C4-2B (cell line): ENCODE data around the gene ZMYND10.

ENCODE experiments used
- H3K27ac ChIP-seq: fragments of 450-650 bp; 2 replicates; pipeline ENCODE4 v1.5.1; 2017
- CTCF ChIP-seq: fragments of 450-650 bp; conservative IDR thresholded peaks from 2 replicates; pipeline ENCODE4 v1.5.1; 2017; ENCODE audit warnings: mild to moderate bottlenecking
- ZFX ChIP-seq: fragments of 450-650 bp; IDR thresholded peaks from 2 replicates; pipeline ENCODE4 v1.6.1; 2017

Gene ZMYND10

GRCh38 chr3:50352781-50353180 is 7.2 kb upstream of the ZMYND10 start:
- H3K27ac ChIP-seq = no peak overlapping the region
- TF ChIP-seq CTCF = no peak; the same call in 1 of the 2 replicates
- TF ChIP-seq ZFX = no peak

- H3K27ac ChIP-seq = peak overlapping the region; percentile 87
- TF ChIP-seq ZFX = no peak
- no peak for TF ChIP-seq CTCF
These were observed 5.8 kb upstream of the ZMYND10 start for GRCh38 chr3:50351323-50351697.

- TF ChIP-seq CTCF (no peak), ZFX (peak; percentile 62; the same call in 1 of the 2 replicates)
- H3K27ac ChIP-seq = peak within 1 kb of the TSS; percentile 87
These were observed 5.2 kb upstream of the ZMYND10 start, which contains the start of the genes CYB561D2 and NPRL2 for GRCh38 chr3:50350527-50351322. CYB561D2 (plus strand) TSS chr3:50350862; CDS start chr3:50351434, 572 bp downstream. NPRL2 (minus strand) TSS chr3:50350775; CDS start chr3:50350652, 123 bp downstream.

- TF ChIP-seq CTCF (no peak), ZFX (no peak)
- peak overlapping the region; percentile 87 for H3K27ac ChIP-seq
These were observed 4.6 kb upstream of the ZMYND10 start for GRCh38 chr3:50350213-50350526.

GRCh38 chr3:50347187-50347813 is 1.8 kb upstream of the ZMYND10 start:
- H3K27ac ChIP-seq = no peak overlapping the region
- TF ChIP-seq CTCF = peak; percentile 83
- no peak for TF ChIP-seq ZFX

- H3K27ac ChIP-seq = peak overlapping the region; percentile 60
- TF ChIP-seq CTCF (no peak), ZFX (no peak)
These were observed 524 bp downstream of the ZMYND10 start for GRCh38 chr3:50345008-50345407.

- TF ChIP-seq ZFX = no peak
- no peak for TF ChIP-seq CTCF
- H3K27ac ChIP-seq = no peak overlapping the region
These were observed 2.5 kb downstream of the ZMYND10 start for GRCh38 chr3:50342813-50343633.
